GM18873 (cell line): ENCODE data around the gene SOX13.
"Not testable (repeated sequence)": the region's sequence is repeated elsewhere in the genome, so short reads cannot be mapped to it uniquely, and the experiment has no call there.

Experiments
- ATAC-seq: cut with Tn5 transposase; IDR thresholded peaks from one replicate; pipeline ENCODE4 v1.9.1; 2021; ENCODE audit warnings: mild to moderate bottlenecking, moderate library complexity, moderate number of reproducible peaks; ENCODE audit not compliant: unreplicated experiment, low FRiP score

The SOX13 gene

DNA sequence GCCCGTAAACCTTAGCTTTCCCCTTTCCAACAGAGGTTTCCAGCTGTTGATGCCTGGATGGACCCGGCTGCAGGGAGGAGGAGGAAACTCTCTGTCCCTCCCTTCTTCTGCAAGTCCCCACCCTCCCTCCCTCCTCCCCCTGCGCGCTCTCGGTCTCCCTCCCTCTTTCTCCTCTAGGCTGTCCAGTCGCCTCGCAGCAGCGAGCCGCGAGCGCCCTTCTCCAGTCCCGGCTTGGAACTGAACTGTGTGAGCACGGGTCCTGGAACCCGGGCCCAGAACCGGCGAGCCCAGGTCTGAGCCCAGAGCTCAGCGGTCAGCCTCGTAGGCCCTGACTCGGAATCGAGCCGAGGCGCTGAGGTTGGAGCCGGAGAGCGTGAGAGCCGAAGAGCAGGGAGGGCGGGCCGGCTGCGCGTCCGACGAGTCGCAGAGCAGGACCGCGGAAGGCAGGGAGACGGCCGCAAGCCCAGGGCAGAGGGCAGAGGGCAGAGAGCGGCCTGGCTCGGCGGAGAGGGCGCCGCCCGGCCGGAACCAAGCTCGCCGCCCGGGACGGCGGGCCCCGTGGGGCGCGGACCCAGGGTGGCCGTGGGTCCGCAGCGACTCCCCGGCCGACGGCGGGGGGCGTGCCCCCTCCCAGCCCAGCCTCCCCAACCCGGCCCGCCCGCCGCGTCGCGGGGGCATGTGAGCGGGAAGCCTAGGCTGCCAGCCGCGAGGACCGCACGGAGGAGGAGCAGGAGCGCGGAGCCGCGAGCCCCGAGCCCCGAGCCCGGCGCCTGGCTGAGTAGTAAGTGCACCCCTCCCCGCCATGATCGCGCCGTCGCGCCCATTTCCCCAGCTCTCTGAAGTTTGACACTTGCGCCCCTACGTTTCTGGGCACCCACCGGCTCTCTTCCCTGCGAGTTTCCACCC, at the start of gene SOX13:
SOX13 (plus strand) TSS at position 185 of the 906 bp plus-strand sequence. CDS start 39,801 bp downstream, outside the sequence.
- ATAC-seq = no peak

GRCh38 chr1:204025917-204026707, 46.8 kb upstream of the SOX13 start:
- no peak for ATAC-seq

DNA sequence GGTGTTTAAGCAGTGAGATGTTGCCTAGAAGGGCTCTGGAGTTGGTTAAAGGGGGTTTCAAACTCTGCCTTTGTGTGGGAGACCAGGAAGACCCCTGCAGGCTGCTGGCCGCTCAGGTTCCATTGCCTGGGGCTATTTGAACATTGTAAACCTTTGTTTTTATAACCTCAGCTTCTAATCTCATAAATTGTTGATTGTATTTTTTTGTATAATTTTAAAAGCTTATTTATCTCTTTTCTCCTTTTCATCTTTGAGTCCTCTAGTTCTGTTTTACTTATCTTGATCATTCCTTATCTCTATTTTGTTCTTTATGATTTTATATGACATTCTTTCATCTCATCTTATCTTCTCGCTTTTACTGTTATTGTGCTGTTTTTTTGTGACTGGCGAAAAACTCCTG, 45.5 kb upstream of the SOX13 start:
- no peak for ATAC-seq

DNA sequence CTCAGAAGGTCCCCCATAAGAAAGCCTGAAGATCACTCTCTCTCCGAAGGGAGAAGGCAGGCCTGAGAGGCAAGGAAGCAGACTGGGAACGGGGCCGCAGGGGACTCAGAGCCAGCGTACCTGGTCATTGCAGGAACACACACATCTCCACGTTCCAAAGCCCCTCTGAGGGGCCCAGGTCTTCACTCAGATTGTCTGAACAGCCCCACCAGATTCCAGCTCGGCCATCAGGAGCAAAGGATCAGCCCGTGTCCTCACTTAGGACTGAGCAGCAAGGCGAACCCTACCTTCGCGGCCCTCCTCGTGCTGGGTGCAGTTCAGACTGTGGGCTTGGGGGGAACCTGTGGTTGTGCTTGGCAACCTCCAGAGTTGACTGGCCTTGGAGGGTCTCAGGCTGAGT, 43.9 kb upstream of the SOX13 start:
- ATAC-seq = no peak

DNA sequence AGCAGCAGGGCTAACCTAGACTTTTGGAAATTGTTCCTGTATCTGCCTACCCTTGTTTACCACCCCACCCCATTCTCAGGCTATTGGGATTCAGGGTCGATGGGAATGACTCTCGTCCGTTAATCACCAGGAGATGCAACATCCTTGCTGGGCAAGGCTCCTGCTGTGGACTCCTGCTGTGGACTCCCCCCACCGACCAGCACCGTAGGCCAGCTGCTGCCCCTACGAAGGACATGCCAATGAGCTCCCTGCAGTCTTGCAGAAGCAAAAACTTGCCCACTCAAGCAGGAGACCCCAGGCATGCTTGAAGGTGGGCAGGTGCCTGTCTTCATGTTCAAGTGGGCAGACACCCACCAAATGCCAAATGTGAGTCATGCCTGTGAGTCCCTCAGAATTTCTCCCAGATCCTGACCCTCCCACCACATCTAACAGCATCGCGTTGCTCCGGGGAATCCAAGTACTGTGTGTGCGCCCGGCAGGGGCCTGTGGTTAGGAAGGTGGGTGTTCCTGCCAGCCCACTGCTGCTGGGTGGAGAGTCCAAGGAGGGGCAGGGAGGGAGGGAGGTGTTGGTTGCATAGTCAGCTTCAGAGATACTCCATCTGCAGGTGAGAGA, 41.7 kb upstream of the SOX13 start:
- ATAC-seq = no peak

GRCh38 chr1:204032642-204033235, 40.2 kb upstream of the SOX13 start:
- no peak for ATAC-seq

DNA sequence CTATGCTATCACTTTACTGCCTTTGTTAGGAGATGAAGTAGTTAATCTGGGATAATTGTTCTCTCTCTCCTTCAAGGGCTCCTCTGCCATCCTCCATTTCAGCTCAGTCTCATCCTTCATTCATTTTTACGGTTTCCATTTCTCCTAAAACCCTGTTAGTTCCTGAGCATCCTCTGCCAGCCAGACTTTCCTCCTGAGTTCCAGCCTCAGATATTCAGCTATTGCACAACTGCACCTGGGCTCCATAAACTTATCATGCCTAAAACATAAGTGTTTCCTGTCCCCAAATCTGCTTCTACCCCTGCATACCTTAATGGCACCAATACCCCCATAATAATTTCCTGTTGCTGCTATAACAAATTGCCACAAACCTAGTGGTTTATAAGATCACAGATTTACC, 39.6 kb upstream of the SOX13 start:
- no peak for ATAC-seq

- ATAC-seq = no peak
These were observed 35.8 kb upstream of the SOX13 start for GRCh38 chr1:204036882-204037655.

DNA sequence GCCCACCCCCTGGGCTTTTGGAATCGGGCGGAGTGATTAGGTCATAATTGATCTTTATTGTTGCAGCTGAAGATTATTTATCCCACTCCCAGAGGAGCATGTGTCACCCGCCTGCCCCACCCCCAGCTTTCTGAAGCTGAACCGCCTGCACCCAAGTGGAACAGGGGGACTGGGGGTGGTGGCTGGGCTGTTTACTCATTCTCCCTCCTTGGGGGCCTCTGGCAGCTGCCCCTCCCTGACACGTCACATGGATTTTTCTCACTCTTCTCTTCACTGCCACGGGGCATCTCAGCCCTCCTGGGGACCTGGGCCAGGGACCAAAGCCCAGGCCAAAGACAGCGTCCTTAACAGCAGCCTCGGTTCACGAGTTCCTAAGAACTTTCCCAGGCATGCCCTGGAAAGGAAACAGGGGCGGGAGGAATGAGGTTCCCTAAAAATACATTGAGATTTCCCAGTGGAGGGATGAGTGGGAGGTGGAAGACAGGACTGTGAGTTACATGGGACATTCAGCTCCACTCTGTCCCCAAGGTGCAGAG, 31.6 kb upstream of the SOX13 start:
- ATAC-seq = no peak

GRCh38 chr1:204041803-204042505, 31.0 kb upstream of the SOX13 start:
- no peak for ATAC-seq

DNA sequence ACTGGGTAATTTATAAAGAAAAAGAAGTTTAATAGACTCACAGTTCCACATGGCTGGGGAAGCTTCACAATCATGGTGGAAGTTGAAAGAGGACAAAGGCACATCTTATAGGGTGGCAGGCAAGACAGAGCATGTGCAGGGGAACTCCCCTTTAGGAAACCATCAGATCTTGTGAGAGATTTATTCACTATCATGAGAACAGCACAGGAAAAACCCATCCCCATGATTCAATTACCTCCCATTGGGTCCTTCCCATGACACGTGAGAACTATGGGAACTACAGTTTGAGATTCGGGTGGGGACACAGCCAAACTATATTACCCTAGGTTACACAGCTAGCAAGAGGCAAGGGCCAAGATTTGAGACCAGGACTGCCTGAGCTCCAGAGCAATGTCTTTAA, 30.4 kb upstream of the SOX13 start:
- ATAC-seq = no peak

- ATAC-seq = no peak
These were observed 29.2 kb upstream of the SOX13 start for GRCh38 chr1:204043680-204044079.

- no peak for ATAC-seq
These were observed 28.5 kb upstream of the SOX13 start for GRCh38 chr1:204044448-204044847.

GRCh38 chr1:204045430-204045829, 27.5 kb upstream of the SOX13 start:
- no peak for ATAC-seq

GRCh38 chr1:204046346-204046745, 26.6 kb upstream of the SOX13 start:
- ATAC-seq = no peak

GRCh38 chr1:204048796-204049195, 24.1 kb upstream of the SOX13 start:
- not testable (repeated sequence) for ATAC-seq

- ATAC-seq = no peak
These were observed 21.7 kb upstream of the SOX13 start for GRCh38 chr1:204051258-204051657.

DNA sequence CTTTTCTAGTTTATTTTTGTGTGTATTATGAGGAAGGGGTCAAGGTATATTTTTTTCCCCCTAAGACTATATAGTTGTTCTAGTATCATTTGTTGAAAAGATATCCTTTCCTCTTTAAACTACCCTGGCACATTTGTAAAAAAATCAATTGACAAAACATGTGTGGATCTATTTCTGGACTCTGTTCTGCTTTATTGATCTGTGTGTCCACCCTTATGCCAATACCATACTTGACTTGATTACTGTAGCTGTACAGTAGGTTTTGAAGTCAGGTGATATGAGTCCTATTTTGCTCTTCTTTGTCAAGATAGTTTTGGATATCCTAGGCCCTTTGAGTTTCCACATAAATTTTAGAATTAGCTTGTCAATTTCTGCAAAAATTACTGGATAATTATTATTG, 21.2 kb upstream of the SOX13 start:
- ATAC-seq = no peak

DNA sequence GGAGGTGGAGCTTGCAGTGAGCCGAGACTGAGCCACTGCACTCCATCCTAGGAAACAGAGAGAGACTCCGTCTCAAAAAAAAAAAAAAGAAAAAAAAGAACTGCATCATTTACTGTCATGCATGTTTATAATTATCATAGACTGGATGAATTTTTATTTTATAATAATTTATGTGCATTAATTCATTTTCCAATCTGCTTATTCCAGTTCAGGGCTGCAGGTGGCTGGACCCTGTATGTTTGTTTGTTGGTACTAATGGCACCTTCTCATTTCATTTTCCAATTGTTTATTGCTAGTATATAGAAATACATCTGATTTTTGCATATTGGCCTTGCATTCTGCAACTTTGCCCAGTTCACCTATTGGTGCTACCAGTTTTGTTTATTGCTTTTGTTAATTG, 19.0 kb upstream of the SOX13 start:
- ATAC-seq = no peak
